Measurements from ENCODE around the gene NAPG. TPM values are rescaled to one million over a fixed set of nuclear protein-coding genes. Genes with fewer than 3 reads are reported as not detected.
A peak's percentile ranks its signal among the peaks of the same experiment; 100 is the strongest.

Gene NAPG
- total and polyA plus RNA-seq, 10 of the 15 experiments (the other 5 are each of a cell fraction or from before 2014, with no cell fraction given) = 20.5 to 34.8 (median 24.0) TPM

DNA sequence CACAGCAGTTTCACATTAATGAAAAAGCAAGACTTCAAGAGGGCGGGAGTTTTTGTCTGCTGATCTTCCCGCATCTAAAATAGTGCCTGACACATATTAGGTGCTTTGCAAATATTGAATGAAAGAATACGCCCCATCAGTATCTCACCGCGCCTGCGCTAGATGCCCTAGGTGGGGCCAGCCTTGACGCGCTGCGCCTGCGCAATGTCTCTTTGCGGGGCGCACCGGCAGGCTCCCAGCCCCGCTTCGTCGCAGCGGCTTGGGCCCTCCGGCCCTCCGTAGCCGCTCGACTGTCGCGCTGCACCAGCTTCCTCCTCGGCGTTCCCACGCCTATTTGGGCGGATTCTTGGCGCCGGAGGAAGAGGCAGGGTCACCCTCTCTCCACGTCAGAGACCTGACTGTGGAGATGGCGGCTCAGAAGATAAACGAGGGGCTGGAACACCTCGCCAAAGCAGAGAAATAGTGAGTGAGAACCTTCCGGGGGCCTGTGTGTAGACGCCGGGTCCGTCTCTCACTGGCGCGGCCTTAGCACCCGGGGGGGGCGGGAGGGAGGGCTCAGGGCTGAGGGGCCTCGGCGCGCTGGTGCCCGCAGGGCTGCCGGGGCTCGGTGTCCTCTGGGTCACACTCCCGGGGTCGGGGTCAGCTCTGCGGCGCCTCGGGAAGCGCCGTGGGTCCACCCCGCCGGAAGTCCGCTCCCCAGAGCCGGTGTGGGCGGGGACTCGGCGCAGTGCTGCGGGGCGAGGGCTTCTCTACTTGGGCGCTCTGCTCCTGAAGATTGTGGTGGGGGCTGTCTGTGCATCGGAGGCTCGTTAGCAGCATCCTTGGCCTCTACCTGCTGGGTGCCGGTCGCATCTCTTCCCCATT, at the start of gene NAPG (continued):
- 0 out of 2 replicates have a peak, but pooled peaks have one; percentile 17 for TF ChIP-seq STAT3 (IDR thresholded peaks at IDR 0.05; ENCODE audit: low read depth, low read length)
- no peak for TF ChIP-seq SUPT20H (IDR thresholded peaks at IDR 0.05; ENCODE audit: borderline replicate concordance, control insufficient read depth, low read depth, low read length)
- TF ChIP-seq SIX5 (IDR thresholded peaks at IDR 0.05; ENCODE audit: low read depth, low read length, severe bottlenecking) = peak; percentile 33
- TF ChIP-seq CHD4 (IDR thresholded peaks at IDR 0.05) = no peak
- TF ChIP-seq MEF2A (IDR thresholded peaks at IDR 0.05; ENCODE audit: insufficient read depth, low read depth, low read length) = 0 out of 2 replicates have a peak, but pooled peaks have one; percentile 14
- peak; percentile 12; the same call in 1 of the 2 replicates for TF ChIP-seq DPF2 (IDR thresholded peaks at IDR 0.05)
- TF ChIP-seq HCFC1 (IDR thresholded peaks at IDR 0.05; ENCODE audit: low read length) = peak; percentile 54; the same call in 1 of the 2 replicates
- no peak for TF ChIP-seq NR2C1 (IDR thresholded peaks at IDR 0.05)
- TF ChIP-seq POLR2A (IDR thresholded peaks at IDR 0.05; ENCODE audit: low read depth, low read length) = peak; percentile 88
- TF ChIP-seq BCL11A (IDR thresholded peaks at IDR 0.05; ENCODE audit: low read depth, low read length) = no peak
- TF ChIP-seq, protein P1, sequence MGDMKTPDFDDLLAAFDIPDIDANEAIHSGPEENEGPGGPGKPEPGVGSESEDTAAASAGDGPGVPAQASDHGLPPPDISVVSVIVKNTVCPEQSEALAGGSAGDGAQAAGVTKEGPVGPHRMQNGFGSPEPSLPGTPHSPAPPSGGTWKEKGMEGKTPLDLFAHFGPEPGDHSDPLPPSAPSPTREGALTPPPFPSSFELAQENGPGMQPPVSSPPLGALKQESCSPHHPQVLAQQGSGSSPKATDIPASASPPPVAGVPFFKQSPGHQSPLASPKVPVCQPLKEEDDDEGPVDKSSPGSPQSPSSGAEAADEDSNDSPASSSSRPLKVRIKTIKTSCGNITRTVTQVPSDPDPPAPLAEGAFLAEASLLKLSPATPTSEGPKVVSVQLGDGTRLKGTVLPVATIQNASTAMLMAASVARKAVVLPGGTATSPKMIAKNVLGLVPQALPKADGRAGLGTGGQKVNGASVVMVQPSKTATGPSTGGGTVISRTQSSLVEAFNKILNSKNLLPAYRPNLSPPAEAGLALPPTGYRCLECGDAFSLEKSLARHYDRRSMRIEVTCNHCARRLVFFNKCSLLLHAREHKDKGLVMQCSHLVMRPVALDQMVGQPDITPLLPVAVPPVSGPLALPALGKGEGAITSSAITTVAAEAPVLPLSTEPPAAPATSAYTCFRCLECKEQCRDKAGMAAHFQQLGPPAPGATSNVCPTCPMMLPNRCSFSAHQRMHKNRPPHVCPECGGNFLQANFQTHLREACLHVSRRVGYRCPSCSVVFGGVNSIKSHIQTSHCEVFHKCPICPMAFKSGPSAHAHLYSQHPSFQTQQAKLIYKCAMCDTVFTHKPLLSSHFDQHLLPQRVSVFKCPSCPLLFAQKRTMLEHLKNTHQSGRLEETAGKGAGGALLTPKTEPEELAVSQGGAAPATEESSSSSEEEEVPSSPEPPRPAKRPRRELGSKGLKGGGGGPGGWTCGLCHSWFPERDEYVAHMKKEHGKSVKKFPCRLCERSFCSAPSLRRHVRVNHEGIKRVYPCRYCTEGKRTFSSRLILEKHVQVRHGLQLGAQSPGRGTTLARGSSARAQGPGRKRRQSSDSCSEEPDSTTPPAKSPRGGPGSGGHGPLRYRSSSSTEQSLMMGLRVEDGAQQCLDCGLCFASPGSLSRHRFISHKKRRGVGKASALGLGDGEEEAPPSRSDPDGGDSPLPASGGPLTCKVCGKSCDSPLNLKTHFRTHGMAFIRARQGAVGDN (IDR thresholded peaks at IDR 0.05) = peak; percentile 37; the same call in 1 of the 2 replicates
- TF ChIP-seq, protein P2, sequence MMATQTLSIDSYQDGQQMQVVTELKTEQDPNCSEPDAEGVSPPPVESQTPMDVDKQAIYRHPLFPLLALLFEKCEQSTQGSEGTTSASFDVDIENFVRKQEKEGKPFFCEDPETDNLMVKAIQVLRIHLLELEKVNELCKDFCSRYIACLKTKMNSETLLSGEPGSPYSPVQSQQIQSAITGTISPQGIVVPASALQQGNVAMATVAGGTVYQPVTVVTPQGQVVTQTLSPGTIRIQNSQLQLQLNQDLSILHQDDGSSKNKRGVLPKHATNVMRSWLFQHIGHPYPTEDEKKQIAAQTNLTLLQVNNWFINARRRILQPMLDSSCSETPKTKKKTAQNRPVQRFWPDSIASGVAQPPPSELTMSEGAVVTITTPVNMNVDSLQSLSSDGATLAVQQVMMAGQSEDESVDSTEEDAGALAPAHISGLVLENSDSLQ (IDR thresholded peaks at IDR 0.05) = no peak
- no peak for TF ChIP-seq FOXM1 (IDR thresholded peaks at IDR 0.05; ENCODE audit: low read depth, low read length)
- TF ChIP-seq, protein P3, sequence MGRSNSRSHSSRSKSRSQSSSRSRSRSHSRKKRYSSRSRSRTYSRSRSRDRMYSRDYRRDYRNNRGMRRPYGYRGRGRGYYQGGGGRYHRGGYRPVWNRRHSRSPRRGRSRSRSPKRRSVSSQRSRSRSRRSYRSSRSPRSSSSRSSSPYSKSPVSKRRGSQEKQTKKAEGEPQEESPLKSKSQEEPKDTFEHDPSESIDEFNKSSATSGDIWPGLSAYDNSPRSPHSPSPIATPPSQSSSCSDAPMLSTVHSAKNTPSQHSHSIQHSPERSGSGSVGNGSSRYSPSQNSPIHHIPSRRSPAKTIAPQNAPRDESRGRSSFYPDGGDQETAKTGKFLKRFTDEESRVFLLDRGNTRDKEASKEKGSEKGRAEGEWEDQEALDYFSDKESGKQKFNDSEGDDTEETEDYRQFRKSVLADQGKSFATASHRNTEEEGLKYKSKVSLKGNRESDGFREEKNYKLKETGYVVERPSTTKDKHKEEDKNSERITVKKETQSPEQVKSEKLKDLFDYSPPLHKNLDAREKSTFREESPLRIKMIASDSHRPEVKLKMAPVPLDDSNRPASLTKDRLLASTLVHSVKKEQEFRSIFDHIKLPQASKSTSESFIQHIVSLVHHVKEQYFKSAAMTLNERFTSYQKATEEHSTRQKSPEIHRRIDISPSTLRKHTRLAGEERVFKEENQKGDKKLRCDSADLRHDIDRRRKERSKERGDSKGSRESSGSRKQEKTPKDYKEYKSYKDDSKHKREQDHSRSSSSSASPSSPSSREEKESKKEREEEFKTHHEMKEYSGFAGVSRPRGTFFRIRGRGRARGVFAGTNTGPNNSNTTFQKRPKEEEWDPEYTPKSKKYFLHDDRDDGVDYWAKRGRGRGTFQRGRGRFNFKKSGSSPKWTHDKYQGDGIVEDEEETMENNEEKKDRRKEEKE (IDR thresholded peaks at IDR 0.05) = no peak
- TF ChIP-seq JUNB (IDR thresholded peaks at IDR 0.05) = no peak
- TF ChIP-seq TARDBP (IDR thresholded peaks at IDR 0.05; ENCODE audit: borderline replicate concordance) = no peak
- peak; percentile 18 for TF ChIP-seq SP1 (IDR thresholded peaks at IDR 0.05; ENCODE audit: low read depth, low read length)
- TF ChIP-seq, protein P4, sequence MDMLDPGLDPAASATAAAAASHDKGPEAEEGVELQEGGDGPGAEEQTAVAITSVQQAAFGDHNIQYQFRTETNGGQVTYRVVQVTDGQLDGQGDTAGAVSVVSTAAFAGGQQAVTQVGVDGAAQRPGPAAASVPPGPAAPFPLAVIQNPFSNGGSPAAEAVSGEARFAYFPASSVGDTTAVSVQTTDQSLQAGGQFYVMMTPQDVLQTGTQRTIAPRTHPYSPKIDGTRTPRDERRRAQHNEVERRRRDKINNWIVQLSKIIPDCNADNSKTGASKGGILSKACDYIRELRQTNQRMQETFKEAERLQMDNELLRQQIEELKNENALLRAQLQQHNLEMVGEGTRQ (IDR thresholded peaks at IDR 0.05; ENCODE audit: borderline replicate concordance, low read depth, low read length) = no peak
- TF ChIP-seq TCF12 (IDR thresholded peaks at IDR 0.05; ENCODE audit: low read depth, low read length) = no peak
- TF ChIP-seq SMAD5 (IDR thresholded peaks at IDR 0.05; ENCODE audit: low read depth) = peak; percentile 73; the same call in 1 of the 2 replicates
- TF ChIP-seq, protein P5, sequence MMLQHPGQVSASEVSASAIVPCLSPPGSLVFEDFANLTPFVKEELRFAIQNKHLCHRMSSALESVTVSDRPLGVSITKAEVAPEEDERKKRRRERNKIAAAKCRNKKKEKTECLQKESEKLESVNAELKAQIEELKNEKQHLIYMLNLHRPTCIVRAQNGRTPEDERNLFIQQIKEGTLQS (IDR thresholded peaks at IDR 0.05; ENCODE audit: borderline replicate concordance, extremely low read depth, low read depth, low read length) = no peak; the same call in 1 of the 2 replicates
- no peak for TF ChIP-seq HDAC2 (IDR thresholded peaks at IDR 0.05)
- no peak for TF ChIP-seq HDGF (IDR thresholded peaks at IDR 0.05)

Measured in GM12878 (cell line).